ENCODE measurements around the gene KRT6B. TPM values are rescaled to one million over a fixed set of nuclear protein-coding genes. Genes with fewer than 3 reads are reported as not detected.
"Not testable (repeated sequence)": the region's sequence is repeated elsewhere in the genome, so short reads cannot be mapped to it uniquely, and the experiment has no call there.

KRT6B gene
- total and polyA plus RNA-seq, 9 of the 15 experiments (the other 6 are each of a cell fraction or from before 2014, with no cell fraction given) = not detected

DNA sequence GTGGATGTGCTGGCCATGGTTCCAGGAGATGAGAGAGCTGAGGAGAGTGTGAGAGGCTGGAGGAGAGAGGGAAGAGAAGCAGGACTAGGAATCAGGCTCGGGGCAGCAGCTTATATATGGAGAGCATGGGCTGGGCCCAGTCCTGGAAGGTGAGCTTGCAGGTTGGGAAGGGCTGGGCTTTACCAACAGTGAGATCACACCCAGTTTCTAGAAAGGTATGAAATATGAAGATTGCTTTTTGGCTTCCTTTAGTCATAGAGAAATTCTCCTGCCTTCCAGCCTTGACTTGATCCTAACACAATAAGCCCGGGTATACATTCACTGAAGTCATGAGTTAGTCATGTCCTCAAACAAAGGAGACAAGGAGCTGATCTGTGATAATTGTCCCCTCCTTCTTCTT lies 41.2 kb upstream of the KRT6B start, which contains the start of gene KRT6A (continued):
- TF ChIP-seq, protein P1, sequence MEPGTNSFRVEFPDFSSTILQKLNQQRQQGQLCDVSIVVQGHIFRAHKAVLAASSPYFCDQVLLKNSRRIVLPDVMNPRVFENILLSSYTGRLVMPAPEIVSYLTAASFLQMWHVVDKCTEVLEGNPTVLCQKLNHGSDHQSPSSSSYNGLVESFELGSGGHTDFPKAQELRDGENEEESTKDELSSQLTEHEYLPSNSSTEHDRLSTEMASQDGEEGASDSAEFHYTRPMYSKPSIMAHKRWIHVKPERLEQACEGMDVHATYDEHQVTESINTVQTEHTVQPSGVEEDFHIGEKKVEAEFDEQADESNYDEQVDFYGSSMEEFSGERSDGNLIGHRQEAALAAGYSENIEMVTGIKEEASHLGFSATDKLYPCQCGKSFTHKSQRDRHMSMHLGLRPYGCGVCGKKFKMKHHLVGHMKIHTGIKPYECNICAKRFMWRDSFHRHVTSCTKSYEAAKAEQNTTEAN (CRISPR knock-in tag; IDR thresholded peaks at IDR 0.05) = no peak
- TF ChIP-seq EGR1 (conservative IDR thresholded peaks at IDR 0.05) (no peak), DIDO1 (tag; IDR thresholded peaks at IDR 0.05; ENCODE audit: low read depth) (no peak)

DNA sequence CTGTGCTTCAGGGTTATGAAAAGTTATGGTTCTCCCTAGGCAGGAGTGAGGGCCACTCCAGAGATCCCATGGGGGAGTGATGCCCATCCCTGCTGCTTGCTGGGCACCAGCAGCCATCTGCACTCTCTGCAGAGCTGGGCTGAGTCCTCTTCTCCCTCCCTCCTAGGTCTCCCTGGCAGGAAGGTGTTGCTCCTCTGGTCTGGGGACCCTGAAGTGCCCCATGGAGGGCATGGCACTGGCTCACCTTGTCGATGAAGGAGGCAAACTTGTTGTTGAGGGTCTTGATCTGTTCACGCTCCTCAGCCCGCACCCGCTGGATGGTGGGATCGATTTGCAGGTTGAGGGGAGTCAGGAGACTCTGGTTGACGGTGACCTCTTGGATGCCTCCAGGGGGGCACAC lies 40.5 kb upstream of the KRT6B start:
- H3K4me2 ChIP-seq (ENCODE audit: insufficient read depth, low read length); intact Hi-C loops (cut with micrococcal nuclease); BruUV-seq (replicated peaks); in situ Hi-C loops (cut with MboI); DNase-seq (ENCODE audit: extremely low read depth in 1 of 4, low spot score in 3 of 4); H3K4me3 ChIP-seq; POLR2A ChIA-PET; ATAC-seq; H4K20me1 ChIP-seq (replicated peaks; ENCODE audit: control insufficient read depth, insufficient read depth, low read length); CTCF ChIA-PET (ENCODE audit: low intra/inter-chr PET ratio); H3K27ac ChIP-seq (ENCODE audit: extremely low read depth, low read depth, low read length); H3K36me3 ChIP-seq (ENCODE audit: control insufficient read depth, insufficient read depth, low read length); H3K4me1 ChIP-seq (replicated peaks in 1 of 2; ENCODE audit: control insufficient read depth in 2 of 2, insufficient read depth in 2 of 2, low read length in 2 of 2); H3K9me3 ChIP-seq (replicated peaks; ENCODE audit: control insufficient read depth, insufficient read depth, low read depth, low read length); H3K9ac ChIP-seq (ENCODE audit: insufficient read depth in 1 of 2, low read depth in 2 of 2, low read length in 2 of 2); H3K79me2 ChIP-seq (ENCODE audit: control insufficient read depth, insufficient read depth, low read length); H3K9me1 ChIP-seq (ENCODE audit: control insufficient read depth, insufficient read depth, low read length); H2AFZ ChIP-seq (ENCODE audit: low read depth, low read length); FAIRE-seq: not testable (repeated sequence)
- WGBS (ENCODE audit: insufficient coverage, low coverage, missing lambda C conversion rate) = 0% methylated on average over 1 of the region's 6 CpGs
- peaks cover 12 to 34% of the 10 kb centered on the region in 2 experiments for H3K27me3 ChIP-seq (ENCODE audit: control insufficient read depth in 2 of 2, insufficient read depth in 2 of 2, low read length in 2 of 2)

DNA sequence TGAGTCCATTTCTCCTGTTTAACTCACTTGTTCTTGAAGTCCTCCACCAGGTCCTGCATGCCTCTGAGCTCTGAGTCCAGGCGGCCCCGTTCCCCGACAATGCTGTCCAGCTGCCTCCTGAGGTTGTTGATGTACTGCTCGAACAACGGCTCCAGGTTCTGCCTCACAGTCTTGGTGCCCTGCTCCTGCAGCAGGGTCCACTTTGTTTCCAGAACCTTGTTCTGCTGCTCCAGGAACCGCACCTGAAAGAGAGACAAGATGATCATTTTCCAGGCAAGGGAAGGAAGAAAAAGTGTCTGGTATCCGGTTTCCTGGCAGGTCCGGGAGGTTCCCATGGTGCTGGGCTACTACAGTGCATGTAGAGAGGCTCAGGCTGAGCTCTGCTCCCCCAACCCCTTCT lies 39.5 kb upstream of the KRT6B start:
- H3K4me1 ChIP-seq (replicated peaks in 1 of 2; ENCODE audit: control insufficient read depth in 2 of 2, insufficient read depth in 2 of 2, low read length in 2 of 2); FAIRE-seq; H3K36me3 ChIP-seq (ENCODE audit: control insufficient read depth, insufficient read depth, low read length); H2AFZ ChIP-seq (ENCODE audit: low read depth, low read length); POLR2A ChIA-PET; H3K27ac ChIP-seq (ENCODE audit: extremely low read depth, low read depth, low read length); H3K79me2 ChIP-seq (ENCODE audit: control insufficient read depth, insufficient read depth, low read length); H4K20me1 ChIP-seq (replicated peaks; ENCODE audit: control insufficient read depth, insufficient read depth, low read length); intact Hi-C loops (cut with micrococcal nuclease); H3K9ac ChIP-seq (ENCODE audit: insufficient read depth in 1 of 2, low read depth in 2 of 2, low read length in 2 of 2); H3K9me3 ChIP-seq (replicated peaks; ENCODE audit: control insufficient read depth, insufficient read depth, low read depth, low read length); BruUV-seq (replicated peaks); H3K4me2 ChIP-seq (ENCODE audit: insufficient read depth, low read length); ATAC-seq; in situ Hi-C loops (cut with MboI); CTCF ChIA-PET (ENCODE audit: low intra/inter-chr PET ratio); H3K9me1 ChIP-seq (ENCODE audit: control insufficient read depth, insufficient read depth, low read length); DNase-seq (ENCODE audit: extremely low read depth in 1 of 4, low spot score in 3 of 4); H3K4me3 ChIP-seq: not testable (repeated sequence)
- peaks cover 12 to 34% of the 10 kb centered on the region in 2 experiments for H3K27me3 ChIP-seq (ENCODE audit: control insufficient read depth in 2 of 2, insufficient read depth in 2 of 2, low read length in 2 of 2)
- 2% methylated on average over 8 of the region's 8 CpGs for WGBS (ENCODE audit: insufficient coverage, low coverage, missing lambda C conversion rate)
